Panc1 (cell line): ENCODE results near the gene ARFGEF3. TPM values are rescaled to one million over a fixed set of nuclear protein-coding genes. Genes with fewer than 3 reads are reported as not detected.

Experiments
- ATAC-seq: fragments of 200-7000 bp; cut with Tn5 transposase; 2 replicates; pipeline ENCODE4 v1.9.1; 2020; ENCODE audit warnings: mild to moderate bottlenecking, moderate library complexity
- BruUV-seq: library from RNA; stranded (reverse); fragments of 400-500 nt; replicated peaks from 2 replicates; lab custom pipeline; 2021; lab: Mats Ljungman, UMichigan
- CTCF ChIA-PET: fragments of 300-600 bp; sonication (Branson Sonifier 250); formaldehyde crosslinking; loops from one replicate; lab custom pipeline; 2022; ENCODE audit warnings: antibody characterized with exemption; lab: Charles Lee
- POLR2A ChIA-PET: fragments of 300-600 bp; sonication (Branson Sonifier 250); formaldehyde crosslinking; loops from one replicate; lab custom pipeline; 2022; ENCODE audit warnings: antibody characterized with exemption; lab: Charles Lee
- DNase-seq: peaks from one replicate; pipeline ENCODE4 v3.0.0-alpha.2; 2010; ENCODE audit warnings: low read depth, low spot score
- H3K27ac ChIP-seq: 2 replicates; pipeline ENCODE4 v1.5.1; 2011; ENCODE audit warnings: mild to moderate bottlenecking, low read length, inconsistent platforms
- H3K27me3 ChIP-seq: fragments of 200-500 bp; sonication (Bioruptor generic); 2 replicates; pipeline ENCODE4 v1.6.0; 2014; ENCODE audit warnings: low read length, inconsistent platforms; ENCODE audit not compliant: control insufficient read depth, insufficient read depth
- H3K36me3 ChIP-seq: fragments of 200-500 bp; sonication (Bioruptor generic); 2 replicates; pipeline ENCODE4 v1.5.1; 2014; ENCODE audit warnings: inconsistent platforms, mild to moderate bottlenecking, low read length, moderate library complexity; ENCODE audit not compliant: control insufficient read depth, insufficient read depth
- H3K4me1 ChIP-seq: 2 replicates; pipeline ENCODE4 v1.5.1; 2011; ENCODE audit warnings: inconsistent platforms, mild to moderate bottlenecking, low read length, moderate library complexity; ENCODE audit not compliant: control insufficient read depth, insufficient read depth
- H3K4me3 ChIP-seq, 2 experiments: 2 replicates each; pipeline ENCODE4 v1.5.1; 2011 to 2012; ENCODE audit warnings: low read depth in 2 of 2, low read length in 2 of 2, mild to moderate bottlenecking in 2 of 2, inconsistent platforms in 1 of 2, moderate library complexity in 1 of 2
- H3K9me3 ChIP-seq: fragments of 200-500 bp; sonication (Bioruptor generic); 2 replicates; pipeline ENCODE4 v1.5.1; 2014; ENCODE audit warnings: low read depth, mild to moderate bottlenecking, inconsistent platforms, low read length, moderate library complexity; ENCODE audit not compliant: control insufficient read depth, insufficient read depth
- CTCF ChIP-seq: fragments of 450-650 bp; IDR thresholded peaks from 2 replicates; pipeline ENCODE4 v1.5.1; 2017; ENCODE audit warnings: mild to moderate bottlenecking
- POLR2AphosphoS5 ChIP-seq: IDR thresholded peaks from 2 replicates; pipeline ENCODE4 v1.6.1; 2012; ENCODE audit warnings: mild to moderate bottlenecking, low read depth, low read length, moderate library complexity
- REST ChIP-seq, 2 experiments: IDR thresholded peaks; 2 replicates each; pipeline ENCODE4 v1.6.1; 2011 to 2012; ENCODE audit warnings: low read depth in 2 of 2, control low read depth in 1 of 2, low read length in 1 of 2, mild to moderate bottlenecking in 1 of 2, moderate library complexity in 1 of 2; ENCODE audit not compliant: insufficient read depth in 1 of 2
- SIN3A ChIP-seq: IDR thresholded peaks from 2 replicates; pipeline ENCODE4 v1.6.1; 2012; ENCODE audit warnings: low read depth, mild to moderate bottlenecking, low read length, moderate library complexity, borderline replicate concordance; ENCODE audit not compliant: insufficient read depth
- TCF7L2 ChIP-seq: IDR thresholded peaks from 2 replicates; pipeline ENCODE4 v1.6.1; 2011; ENCODE audit warnings: mild to moderate bottlenecking, low read depth, low read length, inconsistent platforms
- in situ Hi-C: cut with HindIII; loops from 2 replicates; pipeline ENCODE4 v1.10.0; 2016; ENCODE audit warnings: low sequenced_read_pairs, low pct_unique_long_range_greater_than_20kb
- intact Hi-C: fragments of 100-400 bp; cut with micrococcal nuclease; formaldehyde crosslinking; loops from one replicate; pipeline ENCODE4 v1.10.0; 2022; ENCODE audit not compliant: unreplicated experiment
- total RNA-seq: library from RNA; stranded (reverse); gene quantifications from one replicate; pipeline ENCODE4 v1.2.1, GENCODE V29; 2021; ENCODE audit not compliant: unreplicated experiment

ARFGEF3 gene
- total RNA-seq, 1 experiment from 2014 or later = 1.5 TPM

DNA sequence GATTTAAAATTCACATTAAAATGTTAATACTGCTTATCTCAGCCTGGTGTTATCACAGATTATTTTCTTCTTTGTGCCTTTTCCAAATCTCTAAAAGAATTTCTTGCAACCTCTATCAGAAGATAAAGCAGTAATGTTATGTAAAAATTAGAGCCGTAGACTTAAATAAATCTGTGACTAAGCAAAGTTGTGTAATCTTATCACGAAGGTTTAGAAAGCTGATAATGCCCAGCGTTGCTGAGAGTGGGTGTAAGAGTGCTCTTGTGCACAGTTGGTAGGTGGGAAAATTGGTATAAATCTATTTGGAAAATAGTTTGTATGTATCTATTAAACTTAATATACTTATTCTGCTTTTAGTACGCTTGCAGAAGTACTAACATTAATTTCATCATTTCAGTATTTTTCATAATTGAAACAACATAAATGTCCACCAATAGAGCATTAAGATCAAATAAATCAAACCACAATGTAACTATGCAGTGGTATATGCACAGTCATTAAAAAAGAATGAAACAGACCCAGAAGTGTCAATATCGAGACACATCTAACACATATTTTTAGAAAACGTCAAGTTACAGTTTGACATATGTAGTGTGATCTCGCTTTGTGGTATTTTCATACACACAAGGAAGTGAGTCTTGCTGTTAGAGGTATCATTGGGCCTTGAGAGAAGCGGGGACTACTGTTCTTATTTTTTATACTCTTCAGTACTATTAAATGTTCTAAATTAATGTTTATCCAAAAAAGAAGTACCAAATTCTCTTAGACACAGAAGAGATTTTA is 111.0 kb downstream of the ARFGEF3 start:
- Histone ChIP-seq H3K9me3 (no peaks in the 10 kb centered on the region), H3K4me1 (no peaks in the 10 kb centered on the region), H3K36me3 (no peaks in the 10 kb centered on the region), H3K27me3 (no peaks in the 10 kb centered on the region), H3K27ac (no peak overlapping the region), H3K4me3 (no peak overlapping the region)
- no TSS peak for BruUV-seq
- in situ Hi-C loops (no loop called here), intact Hi-C loops (no loop called here)
- ATAC-seq (no peak), DNase-seq (no peak)
- TF ChIP-seq TCF7L2 (no peak), REST (IDR thresholded peaks at IDR 0.05; ENCODE audit: insufficient read depth in 1 of 2, low read depth in 2 of 2, low read length in 1 of 2) (no peak), CTCF (no peak), POLR2AphosphoS5 (no peak), SIN3A (no peak)
- ChIA-PET POLR2A (no interaction called here), CTCF (no interaction called here)

DNA sequence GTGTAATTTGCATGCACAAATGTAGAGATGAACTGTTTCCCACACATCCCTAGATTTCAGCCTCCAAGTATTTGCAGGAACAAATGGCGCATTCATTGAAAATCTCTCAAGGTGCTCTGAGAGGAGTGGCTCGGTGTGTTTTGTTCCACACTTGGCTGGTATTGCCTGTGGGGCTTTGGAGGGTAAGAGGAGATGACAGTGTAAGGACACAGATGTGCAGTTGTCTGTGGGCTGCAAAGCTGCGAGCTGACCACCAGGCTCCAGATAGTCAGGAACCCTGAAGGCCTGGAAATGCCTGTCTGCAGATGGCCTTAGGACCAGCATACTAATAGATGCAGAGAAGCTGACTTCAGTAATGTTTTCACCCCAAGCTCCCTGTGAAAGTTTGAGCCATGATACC is 114.2 kb downstream of the ARFGEF3 start:
- Histone ChIP-seq H3K9me3 (no peaks in the 10 kb centered on the region), H3K36me3 (no peaks in the 10 kb centered on the region), H3K4me1 (no peaks in the 10 kb centered on the region), H3K4me3 (no peak overlapping the region), H3K27ac (no peak overlapping the region), H3K27me3 (no peaks in the 10 kb centered on the region)
- ATAC-seq = no peak
- ChIA-PET CTCF (no interaction called here), POLR2A (interaction anchor here (0.6 to 0.7 kb wide), 2 partner anchors 48 to 162 kb away, joined by 3 to 7 read pairs; no protein-coding TSS in a partner anchor)
- TF ChIP-seq SIN3A (no peak), POLR2AphosphoS5 (no peak), CTCF (no peak), REST (IDR thresholded peaks at IDR 0.05; ENCODE audit: insufficient read depth in 1 of 2, low read depth in 2 of 2, low read length in 1 of 2) (no peak), TCF7L2 (no peak)
- in situ Hi-C loops = no loop called here
- DNase-seq = no peak
- no TSS peak for BruUV-seq
- intact Hi-C loops = no loop called here
